GM21390 (cell line): Measurements from ENCODE around the gene MAGI1.
"Not testable (repeated sequence)": the region's sequence is repeated elsewhere in the genome, so short reads cannot be mapped to it uniquely, and the experiment has no call there.

ENCODE experiments used
- ATAC-seq: cut with Tn5 transposase; IDR thresholded peaks from one replicate; pipeline ENCODE4 v1.9.1; 2021; ENCODE audit not compliant: unreplicated experiment

The MAGI1 gene

GRCh38 chr3:66038726-66039589, at the start of gene MAGI1:
Gene MAGI1 (minus strand): TSS chr3:66038918. CDS start chr3:66038308, 610 bp downstream.
- peak; percentile 79 for ATAC-seq

DNA sequence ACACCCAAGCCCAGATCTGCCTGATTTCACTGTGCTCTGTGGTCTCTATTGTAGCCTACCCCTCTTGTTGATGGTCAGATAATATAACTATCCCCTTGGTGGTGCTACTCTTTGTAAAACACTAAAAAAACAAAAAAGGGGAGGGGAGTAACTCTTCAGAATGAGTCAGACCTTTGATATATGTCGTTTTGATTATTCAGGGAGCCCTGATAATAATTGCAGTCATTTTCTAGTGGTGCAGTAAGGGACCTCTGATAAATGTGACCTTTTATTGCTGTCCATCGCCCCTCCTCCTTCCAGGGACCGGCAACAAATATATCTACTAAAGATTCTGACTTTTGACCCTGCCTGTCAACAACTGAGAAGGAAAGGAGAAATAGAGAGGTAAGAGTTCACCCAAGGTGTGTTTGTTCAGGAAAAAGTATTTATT, 45.1 kb upstream of the MAGI1 start:
- ATAC-seq = no peak

DNA sequence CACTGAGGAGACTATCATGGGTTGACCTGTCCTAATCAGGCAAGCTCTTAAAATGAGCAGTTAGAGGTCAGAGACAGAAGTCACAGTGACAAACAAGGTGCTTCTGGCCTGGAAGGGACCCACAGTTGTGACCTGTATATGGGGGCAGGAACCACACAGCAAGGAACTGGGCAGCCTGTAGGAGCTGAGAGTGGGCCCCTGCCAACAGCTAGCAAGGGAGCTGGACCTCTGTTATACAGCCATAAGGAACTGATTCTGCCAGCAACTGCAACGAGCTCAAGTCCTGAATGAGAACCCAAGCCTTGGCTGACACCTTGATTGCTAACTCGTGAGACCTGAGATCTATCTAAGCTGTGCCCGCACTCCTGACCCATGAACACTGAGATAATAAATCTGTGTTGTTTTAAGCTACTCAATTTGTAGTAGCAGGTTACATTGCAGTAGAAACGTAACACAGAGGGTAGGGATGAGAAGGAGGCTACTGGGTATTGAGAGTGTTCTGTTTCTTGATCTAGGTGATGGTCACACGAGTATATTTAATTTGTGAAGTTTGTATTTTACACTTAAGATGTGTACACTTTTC, 44.5 kb upstream of the MAGI1 start:
- no peak for ATAC-seq

GRCh38 chr3:66082679-66083078, 44.0 kb upstream of the MAGI1 start:
- ATAC-seq = no peak

GRCh38 chr3:66080167-66080566, 41.4 kb upstream of the MAGI1 start:
- no peak for ATAC-seq

DNA sequence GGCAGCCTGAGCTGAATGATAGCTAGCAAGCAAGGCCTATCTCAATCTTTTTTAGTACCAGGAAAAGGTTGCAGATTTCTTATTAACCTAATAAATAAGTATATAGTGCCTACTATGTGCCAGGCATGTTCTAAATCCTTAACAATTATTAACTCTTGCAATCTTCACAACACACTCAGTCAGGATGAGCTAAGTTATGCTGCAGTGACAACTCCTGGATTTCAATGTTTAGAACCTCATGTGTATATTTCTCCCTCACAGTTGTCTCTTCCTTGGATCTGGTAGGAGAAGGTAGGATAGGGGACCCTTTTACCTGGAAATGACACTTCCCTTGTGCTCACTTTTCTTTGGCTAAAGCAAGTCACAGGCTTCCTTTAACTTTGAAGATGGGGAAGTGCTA, 39.3 kb upstream of the MAGI1 start:
- ATAC-seq = no peak

GRCh38 chr3:66076861-66077470, 38.2 kb upstream of the MAGI1 start:
- no peak for ATAC-seq

DNA sequence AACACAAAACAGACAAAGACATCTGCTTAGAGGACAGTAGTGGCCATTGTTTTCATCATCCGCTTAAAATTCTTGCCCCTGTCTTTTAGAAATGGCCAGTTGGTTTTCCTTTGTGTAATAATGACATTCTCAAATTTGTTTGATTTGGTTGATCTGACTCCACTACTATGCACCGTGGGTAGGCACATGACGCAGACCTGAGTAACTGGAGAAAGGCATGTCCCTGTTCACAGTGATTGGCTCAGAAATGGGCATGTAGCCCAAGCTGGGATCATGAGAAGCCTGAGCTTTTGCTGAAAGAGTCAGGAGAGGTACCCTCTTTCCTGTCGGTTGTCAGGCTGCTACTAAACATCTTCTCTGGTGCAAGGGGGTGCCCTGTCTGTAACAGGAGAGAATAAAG, 36.6 kb upstream of the MAGI1 start:
- ATAC-seq = no peak

DNA sequence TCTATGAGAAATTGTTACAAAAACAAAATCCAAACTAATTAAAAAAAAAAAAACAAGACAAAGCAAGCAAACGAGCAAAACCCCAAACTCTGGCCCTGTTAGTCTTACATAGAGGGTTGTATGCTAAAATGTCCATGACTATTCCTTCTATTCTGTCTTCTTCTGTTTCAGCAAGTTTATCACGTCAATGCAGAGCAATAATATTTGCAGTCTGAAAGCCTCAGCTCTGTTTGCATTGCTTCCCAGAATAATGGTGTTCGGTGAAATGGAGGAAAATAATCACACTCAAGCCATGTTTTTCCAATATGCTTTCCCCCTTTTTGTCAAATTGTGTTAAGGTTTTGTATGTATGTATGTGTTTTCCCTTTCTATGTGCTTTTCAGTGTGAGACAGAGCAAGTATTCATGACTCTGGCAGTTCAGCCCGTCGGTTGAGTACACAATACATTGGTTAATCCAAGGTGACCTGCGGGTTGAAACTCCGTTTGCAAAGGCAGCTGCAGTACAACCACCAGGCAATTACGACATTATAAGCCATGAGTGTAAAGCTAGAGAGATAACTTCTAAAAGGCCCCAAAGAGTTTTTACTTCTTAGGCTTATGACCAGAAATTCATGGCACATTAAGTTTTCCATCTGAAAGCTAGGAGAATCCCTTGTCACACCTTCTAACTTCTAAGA, 34.9 kb upstream of the MAGI1 start:
- no peak for ATAC-seq

GRCh38 chr3:66068255-66068654, 29.5 kb upstream of the MAGI1 start:
- ATAC-seq = no peak

- no peak for ATAC-seq
These were observed 28.4 kb upstream of the MAGI1 start for GRCh38 chr3:66066963-66067617.

- no peak for ATAC-seq
These were observed 16.6 kb upstream of the MAGI1 start for GRCh38 chr3:66055289-66055688.

DNA sequence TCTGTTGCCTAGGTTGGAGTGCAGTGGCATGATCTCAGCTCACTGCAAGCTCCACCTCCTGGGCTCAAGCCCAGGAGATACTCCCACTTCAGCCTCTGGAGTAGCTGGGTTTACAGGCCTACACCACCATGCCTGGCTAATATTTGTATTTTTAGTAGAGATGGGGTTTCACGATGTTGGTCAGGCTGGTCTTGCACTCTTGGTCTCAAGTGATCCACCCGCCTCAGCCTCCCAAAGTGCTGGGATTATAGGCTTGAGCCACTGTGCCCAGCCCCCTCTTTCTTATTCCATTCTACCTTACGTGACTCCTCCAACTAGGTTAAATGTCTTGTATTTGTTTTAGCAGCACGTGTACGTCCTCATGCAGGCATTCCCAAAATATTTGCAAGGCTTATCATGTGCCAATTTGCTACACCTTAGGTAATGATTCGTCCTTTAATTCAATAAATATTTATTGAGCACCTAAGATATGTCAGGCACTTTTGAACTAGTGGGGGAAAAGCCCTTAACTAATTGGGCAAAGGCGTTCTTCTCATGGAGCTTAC, 14.9 kb upstream of the MAGI1 start:
- no peak for ATAC-seq

- no peak for ATAC-seq
These were observed 14.2 kb upstream of the MAGI1 start for GRCh38 chr3:66052721-66053549.

GRCh38 chr3:66050821-66051220, 12.1 kb upstream of the MAGI1 start:
- ATAC-seq = no peak

DNA sequence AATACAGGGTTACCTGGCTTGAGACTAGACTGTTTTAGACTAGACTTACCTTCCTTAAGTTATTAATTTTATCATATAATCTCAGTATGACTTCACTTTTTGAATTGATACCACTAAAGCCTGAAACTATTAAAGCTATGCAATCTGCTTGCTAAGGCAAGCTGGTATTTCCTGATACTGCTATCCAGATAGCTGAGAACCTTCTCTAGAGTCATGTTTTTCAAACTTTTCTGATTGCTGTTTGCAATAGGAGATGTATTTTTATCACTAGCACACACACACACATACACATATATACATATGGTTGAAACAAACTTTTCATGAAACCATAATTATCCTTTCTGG, 9.3 kb upstream of the MAGI1 start:
- ATAC-seq = no peak

DNA sequence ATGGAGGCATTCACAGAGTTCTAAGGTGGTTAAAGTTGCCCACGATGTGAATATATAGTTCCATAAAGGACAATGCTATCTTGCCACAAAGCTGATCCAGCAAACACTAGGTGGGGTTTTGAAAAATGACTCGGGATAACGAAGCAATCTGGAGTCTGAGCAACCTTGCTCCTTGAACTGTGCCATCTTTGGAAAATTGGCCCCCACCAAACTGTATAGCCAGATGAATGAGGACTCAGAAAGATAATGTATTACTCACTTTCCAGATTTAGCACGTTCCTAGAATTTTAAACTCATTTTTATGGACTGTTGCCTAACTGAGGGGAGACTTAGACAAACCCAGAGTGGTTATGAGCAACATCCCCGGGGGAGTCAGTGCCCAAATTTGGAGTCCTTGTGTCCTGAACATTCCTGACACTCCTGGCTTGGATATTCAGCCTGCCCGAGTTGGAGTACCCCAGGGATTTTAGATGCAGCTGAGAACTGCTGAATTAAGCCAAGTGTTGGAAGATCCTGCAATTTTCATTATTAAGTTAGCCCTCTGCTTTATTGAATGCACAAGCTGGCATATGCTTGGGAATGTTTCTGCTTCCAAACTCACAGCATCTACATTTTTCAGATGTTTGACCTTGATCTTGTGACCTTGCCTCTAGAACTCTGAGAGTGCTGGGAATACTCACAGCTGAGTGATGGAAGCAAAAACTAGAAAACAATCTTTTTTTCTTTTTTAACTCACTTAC, 8.8 kb upstream of the MAGI1 start:
- ATAC-seq = no peak

DNA sequence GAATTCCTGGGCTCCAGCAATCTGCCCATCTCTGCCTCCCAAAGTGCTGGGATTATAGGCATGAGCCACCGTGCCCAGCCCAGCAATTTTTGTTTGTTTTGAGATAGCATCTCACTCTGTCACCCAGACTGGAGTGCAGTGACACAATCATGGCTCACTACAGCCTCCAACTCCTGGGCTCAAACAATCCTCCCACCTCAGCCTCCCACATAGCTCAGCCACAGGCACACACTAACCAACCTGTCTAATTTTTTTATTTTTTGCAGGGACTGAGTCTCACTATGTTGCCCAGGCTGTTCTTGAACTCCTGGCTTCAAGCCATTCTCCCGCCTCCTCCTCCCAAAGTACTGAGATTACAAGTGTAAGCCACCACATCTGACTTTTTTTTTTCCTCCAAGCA, 7.6 kb upstream of the MAGI1 start:
- not testable (repeated sequence) for ATAC-seq

GRCh38 chr3:66041828-66042227, 3.1 kb upstream of the MAGI1 start:
- no peak for ATAC-seq
